Daoy (cell line): Measurements from ENCODE around the gene ELOVL5. TPM values are rescaled to one million over a fixed set of nuclear protein-coding genes. Genes with fewer than 3 reads are reported as not detected.

ENCODE experiments used
- DNase-seq: peaks from one replicate; pipeline ENCODE4 v3.0.0-alpha.2; 2015; ENCODE audit warnings: low read depth
- total RNA-seq: library from RNA; depleted of rRNA; stranded (reverse); fragments of >200 nt; shearing (Covaris generic); gene quantifications from 2 replicates; pipeline ENCODE4 v1.2.3, GENCODE V29; 2014

Gene ELOVL5
- total RNA-seq, 1 experiment from 2014 or later: 83.2 TPM

DNA sequence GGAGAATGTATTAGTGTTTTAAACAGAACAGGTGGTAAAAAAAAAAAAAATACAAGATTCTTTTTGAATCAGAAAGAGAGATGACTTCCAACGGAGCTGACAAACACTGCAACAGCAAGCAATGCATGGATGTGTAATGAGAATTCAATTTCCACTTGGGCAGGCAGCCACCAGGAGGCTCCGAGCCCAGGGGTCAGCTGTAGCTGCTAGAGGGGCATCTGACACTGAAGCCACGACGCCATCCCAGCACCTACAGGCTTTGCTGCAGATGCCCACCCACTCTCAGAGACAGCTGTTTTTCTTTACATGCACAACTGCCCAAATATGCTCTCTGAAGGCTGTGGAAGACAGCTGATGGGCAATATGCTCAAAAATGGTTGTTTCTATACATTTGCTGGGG, 75.4 kb downstream of the ELOVL5 start:
- DNase-seq: no peak

- DNase-seq: no peak
Measured at GRCh38 chr6:53269827-53270226, 78.9 kb downstream of the ELOVL5 start.

- no peak for DNase-seq
Measured at GRCh38 chr6:53268858-53269608, 79.7 kb downstream of the ELOVL5 start.

- DNase-seq: no peak
Measured at GRCh38 chr6:53266553-53267090, 82.1 kb downstream of the ELOVL5 start.

DNA sequence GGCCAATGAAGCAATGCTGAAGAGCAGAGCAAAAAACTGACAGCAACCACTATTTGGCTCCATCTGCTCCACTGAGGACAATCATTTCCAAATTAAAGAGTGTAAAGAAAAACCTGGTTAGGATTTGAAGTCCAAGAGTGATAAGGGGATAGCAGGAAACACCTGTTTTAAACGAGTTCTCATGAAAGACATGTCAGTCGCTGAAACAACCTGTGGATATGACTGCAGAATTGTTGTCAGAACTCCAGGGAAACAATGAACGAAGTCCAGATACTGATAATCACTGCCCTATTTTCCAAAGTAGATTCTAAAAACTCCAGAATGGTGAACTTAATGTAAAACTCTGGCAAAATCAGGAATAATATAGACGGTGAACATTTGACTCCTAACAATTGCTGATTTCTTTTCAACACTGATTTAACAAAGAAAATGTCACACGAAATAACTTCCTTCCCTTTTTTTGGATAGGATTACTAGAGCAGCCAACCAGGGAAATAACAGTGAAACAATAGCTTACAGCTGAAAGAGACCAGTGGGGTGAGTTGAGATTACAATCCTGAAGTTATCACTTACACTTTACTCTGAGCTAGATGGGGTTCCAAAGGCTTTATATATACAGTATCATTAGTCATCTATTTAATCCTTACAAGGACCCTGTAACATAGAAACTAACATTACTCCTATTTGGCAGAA, 83.7 kb downstream of the ELOVL5 start:
- DNase-seq: no peak

DNA sequence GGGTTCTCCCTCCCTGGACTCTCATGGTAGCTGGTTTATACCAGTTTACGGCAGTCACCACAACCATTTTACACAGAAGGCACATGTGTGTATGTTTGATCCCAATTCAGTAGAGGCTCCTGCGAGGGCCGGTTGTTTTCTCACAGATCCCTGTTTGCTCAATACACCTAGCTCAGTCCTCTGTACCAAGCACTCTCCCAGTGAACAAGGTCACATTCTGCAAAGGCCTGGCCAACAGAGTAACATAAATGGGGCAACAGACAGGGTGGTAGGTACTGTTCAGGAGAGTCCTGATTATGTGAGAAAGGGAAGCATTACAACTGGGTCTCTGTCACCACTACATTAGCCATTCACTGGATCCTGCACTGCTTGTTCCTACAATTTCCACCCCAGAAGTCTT, 84.4 kb downstream of the ELOVL5 start:
- DNase-seq: no peak

GRCh38 chr6:53263917-53264316, 84.8 kb downstream of the ELOVL5 start:
- DNase-seq: no peak

- DNase-seq: no peak
Measured at GRCh38 chr6:53259860-53260580, 88.7 kb downstream of the ELOVL5 start.

DNA sequence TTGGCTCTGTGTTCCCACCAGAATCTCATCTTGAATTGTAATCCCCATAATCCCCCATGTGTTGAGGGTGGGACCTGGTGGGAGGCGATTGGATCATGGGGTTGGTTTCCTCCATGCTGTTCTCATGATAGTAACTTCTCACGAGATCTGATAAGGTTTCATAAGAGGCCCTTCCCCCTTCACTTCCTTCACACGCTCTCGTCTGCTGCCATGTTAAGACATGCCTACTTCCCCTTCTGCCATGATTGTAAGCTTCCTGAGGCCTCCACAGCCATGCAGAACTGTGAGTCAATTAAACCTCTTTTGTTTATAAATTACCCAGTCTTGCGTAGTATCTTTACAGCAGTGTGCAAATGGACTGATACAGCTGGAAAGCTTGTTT, 90.0 kb downstream of the ELOVL5 start:
- DNase-seq: no peak

DNA sequence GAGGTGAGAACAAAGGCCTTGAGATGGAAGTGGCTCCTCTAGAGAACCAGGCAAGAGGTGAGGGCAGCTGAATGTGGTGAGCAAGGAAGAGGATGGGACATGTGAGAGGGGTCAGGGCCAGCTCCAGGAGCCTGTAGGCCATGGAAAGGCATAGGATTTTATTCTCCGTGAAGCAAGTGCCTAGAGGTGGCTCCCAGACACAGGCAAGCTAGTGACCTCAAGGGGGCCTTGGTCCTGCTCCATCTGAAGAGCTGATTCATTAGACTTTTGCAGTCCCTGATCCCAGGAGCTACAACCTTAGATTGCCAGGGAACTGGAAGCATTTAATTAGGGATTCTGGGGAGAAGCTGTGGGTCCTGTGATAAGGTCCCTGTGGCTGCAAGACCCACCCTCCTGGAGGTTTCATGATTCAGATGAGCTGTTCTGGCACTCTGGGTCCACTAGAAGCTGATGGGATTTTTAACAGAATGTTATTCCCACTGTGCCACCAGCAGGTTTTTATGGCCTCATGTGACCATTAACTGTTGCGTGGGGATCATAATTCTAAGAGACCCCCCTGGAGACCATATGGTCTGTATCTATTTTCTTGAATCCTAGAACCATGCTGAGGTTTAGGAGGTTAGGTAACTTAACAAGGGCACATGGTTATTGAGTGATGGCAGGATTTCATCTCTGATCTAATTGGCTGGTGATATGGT, 90.5 kb downstream of the ELOVL5 start:
- DNase-seq: no peak

- no peak for DNase-seq
Measured at GRCh38 chr6:53257533-53257932, 91.2 kb downstream of the ELOVL5 start.

- DNase-seq: no peak
Measured at GRCh38 chr6:53257001-53257400, 91.7 kb downstream of the ELOVL5 start.

- no peak for DNase-seq
Measured at GRCh38 chr6:53252177-53252692, 96.5 kb downstream of the ELOVL5 start.

DNA sequence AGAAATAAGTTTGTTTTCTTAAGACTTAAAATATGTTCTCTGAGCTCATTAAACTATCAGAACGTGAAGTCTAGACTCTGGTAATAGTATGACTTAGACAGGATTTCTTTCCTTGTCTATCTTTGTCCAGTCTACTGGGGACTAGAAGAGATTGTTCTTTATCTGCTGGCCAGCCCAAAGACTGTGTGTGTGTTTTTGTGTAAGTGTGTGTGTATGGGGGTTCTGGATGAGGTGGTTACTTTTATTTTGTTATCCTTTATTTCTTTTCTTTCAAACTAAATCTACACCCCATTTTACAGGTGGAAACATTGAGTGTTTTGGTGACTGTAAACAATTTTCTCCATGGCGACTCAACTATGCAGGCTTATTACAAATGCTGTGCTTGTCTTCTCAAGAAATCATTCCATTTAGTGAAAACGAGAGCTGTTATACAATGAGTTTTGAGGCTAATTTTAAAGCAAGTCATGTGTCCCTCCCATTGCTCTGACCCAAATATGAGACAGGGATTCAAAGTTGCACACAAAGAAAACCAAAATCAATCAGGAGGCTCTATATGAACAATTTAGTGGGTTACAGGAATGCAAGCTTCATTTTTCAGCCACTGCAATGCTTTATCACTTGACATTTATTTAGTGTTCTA, 97.6 kb downstream of the ELOVL5 start:
- DNase-seq: no peak

DNA sequence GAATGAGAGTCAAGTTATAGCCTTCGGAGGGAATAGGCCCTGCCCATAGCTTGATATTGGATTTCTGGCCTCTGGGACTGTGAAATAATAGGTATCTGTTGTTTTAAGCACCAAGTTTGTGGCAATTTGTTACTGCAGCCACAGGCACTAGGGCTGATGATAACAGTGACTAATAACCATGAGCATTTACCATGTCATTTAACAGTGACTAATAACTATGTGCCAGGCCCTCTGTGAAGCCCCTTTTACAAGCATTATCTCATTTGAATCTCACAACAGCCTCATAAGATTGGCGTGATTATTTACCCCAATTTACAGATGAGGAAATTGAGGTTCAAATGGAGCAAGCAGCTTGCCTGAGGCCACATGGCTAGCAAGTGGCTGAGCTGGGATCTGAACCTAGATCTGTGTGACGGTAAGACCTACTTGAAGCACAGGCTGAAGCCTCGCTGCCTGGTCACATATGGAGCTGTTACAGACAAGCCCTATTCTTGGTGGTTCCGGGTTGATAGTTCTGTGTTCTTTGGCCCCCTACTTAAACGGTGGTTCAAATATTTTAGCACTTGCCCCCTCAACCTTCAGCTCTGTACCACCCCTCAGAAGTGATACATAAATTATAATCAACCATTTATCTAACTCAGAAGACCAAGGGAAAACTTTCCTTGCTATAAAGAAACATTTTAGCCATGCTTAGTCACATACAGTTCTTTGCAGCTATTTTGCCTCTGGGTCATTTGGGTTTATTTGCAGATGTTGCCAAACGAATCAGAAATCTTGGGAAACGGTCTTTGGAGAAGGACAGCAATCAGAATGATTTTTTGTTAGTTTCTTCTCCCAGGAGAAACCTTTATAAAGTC, 98.3 kb downstream of the ELOVL5 start:
- DNase-seq: peak; percentile 68

DNA sequence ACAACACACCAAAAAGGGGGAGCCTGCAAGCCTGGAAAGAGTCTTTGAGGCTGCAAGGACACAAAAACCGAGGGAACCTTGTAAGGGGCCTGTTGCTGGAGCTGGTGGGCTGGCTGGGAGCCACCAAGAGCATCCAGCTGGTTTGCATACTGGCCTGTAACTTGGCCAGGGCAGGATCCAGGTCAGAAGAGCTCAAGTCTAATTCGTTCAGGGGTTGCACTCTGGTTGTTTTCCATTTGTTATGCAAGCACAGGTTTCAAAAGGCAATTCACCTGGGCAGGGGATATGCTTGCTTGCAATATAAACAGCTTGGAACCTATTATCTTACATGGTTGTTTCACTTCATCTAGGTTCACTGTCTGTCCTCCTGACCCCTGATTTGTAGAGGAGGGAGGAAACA, 101.8 kb downstream of the ELOVL5 start:
- DNase-seq: no peak

GRCh38 chr6:53244958-53245357, 103.8 kb downstream of the ELOVL5 start:
- DNase-seq: no peak

- DNase-seq: no peak
Measured at GRCh38 chr6:53244399-53244931, 104.3 kb downstream of the ELOVL5 start.

- no peak for DNase-seq
Measured at GRCh38 chr6:53241938-53242337, 106.8 kb downstream of the ELOVL5 start.

- DNase-seq: no peak
Measured at GRCh38 chr6:53240761-53241160, 108.0 kb downstream of the ELOVL5 start.
